Measurements from ENCODE around the gene RPGRIP1. TPM values are rescaled to one million over a fixed set of nuclear protein-coding genes. Genes with fewer than 3 reads are reported as not detected.

RPGRIP1 gene
- total and polyA plus RNA-seq, 9 of the 15 experiments (the other 6 are each of a cell fraction or from before 2014, with no cell fraction given) = 0.47 to 0.95 (median 0.65) TPM; not detected in 1

DNA sequence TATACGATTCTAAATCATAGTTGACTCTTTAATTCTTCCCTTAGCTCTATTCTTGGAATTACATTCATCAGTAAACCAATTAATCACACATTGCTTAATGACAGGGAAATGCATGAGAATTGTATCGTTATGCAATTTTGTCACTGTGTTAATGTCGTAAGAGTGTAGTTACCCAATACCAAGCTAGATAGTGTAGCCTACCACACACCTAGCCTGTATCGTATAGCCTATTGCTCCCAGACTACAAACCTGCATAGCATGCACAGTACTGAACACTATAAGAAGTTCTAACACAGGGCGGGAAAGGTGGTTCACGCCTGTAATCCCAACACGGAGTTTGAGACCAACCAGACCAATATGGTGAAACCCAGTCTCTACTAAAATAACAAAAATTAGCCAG lies 35.3 kb upstream of the RPGRIP1 start (continued):
- TF ChIP-seq, protein P1, sequence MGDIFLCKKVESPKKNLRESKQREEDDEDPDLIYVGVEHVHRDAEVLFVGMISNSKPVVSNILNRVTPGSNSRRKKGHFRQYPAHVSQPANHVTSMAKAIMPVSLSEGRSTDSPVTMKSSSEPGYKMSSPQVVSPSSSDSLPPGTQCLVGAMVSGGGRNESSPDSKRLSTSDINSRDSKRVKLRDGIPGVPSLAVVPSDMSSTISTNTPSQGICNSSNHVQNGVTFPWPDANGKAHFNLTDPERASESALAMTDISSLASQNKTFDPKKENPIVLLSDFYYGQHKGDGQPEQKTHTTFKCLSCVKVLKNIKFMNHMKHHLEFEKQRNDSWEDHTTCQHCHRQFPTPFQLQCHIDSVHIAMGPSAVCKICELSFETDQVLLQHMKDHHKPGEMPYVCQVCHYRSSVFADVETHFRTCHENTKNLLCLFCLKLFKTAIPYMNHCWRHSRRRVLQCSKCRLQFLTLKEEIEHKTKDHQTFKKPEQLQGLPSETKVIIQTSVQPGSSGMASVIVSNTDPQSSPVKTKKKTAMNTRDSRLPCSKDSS (IDR thresholded peaks at IDR 0.05; ENCODE audit: low read depth, partially characterized antibody) = no peak
- no peak for TF ChIP-seq POLR2H (tag; IDR thresholded peaks at IDR 0.05; ENCODE audit: low read depth)
- TF ChIP-seq, protein P2, sequence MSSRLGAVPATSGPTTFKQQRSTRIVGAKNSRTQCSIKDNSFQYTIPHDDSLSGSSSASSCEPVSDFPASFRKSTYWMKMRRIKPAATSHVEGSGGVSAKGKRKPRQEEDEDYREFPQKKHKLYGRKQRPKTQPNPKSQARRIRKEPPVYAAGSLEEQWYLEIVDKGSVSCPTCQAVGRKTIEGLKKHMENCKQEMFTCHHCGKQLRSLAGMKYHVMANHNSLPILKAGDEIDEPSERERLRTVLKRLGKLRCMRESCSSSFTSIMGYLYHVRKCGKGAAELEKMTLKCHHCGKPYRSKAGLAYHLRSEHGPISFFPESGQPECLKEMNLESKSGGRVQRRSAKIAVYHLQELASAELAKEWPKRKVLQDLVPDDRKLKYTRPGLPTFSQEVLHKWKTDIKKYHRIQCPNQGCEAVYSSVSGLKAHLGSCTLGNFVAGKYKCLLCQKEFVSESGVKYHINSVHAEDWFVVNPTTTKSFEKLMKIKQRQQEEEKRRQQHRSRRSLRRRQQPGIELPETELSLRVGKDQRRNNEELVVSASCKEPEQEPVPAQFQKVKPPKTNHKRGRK (tag; IDR thresholded peaks at IDR 0.05) = no peak
- no peak for TF ChIP-seq PPARD (CRISPR knock-in tag; IDR thresholded peaks at IDR 0.05)
- TF ChIP-seq TBL1XR1 (IDR thresholded peaks at IDR 0.05; ENCODE audit: low read length in 2 of 2) = no peak
- TF ChIP-seq TEAD2 (tag; IDR thresholded peaks at IDR 0.05) = no peak
- TF ChIP-seq RB1 (IDR thresholded peaks at IDR 0.05; ENCODE audit: low read depth) = no peak
- TF ChIP-seq ELF1 (tag; IDR thresholded peaks at IDR 0.05) = no peak
- TF ChIP-seq ZNF232 (CRISPR knock-in tag; IDR thresholded peaks at IDR 0.05) = no peak
- TF ChIP-seq CBFA2T3 (IDR thresholded peaks at IDR 0.05) = no peak
- no peak for TF ChIP-seq NFIX (CRISPR knock-in tag; IDR thresholded peaks at IDR 0.05; ENCODE audit: low read depth)
- no peak for TF ChIP-seq RBM39 (optimal IDR thresholded peaks at IDR 0.05; ENCODE audit: low read depth, low read length)
